Measurements from ENCODE around the gene PPP5C. TPM values are rescaled to one million over a fixed set of nuclear protein-coding genes. Genes with fewer than 3 reads are reported as not detected.
"Not testable (repeated sequence)": the region's sequence is repeated elsewhere in the genome, so short reads cannot be mapped to it uniquely, and the experiment has no call there.

PPP5C gene
- polyA plus RNA-seq, 1 donor from 2014 or later, result 99.3 TPM

DNA sequence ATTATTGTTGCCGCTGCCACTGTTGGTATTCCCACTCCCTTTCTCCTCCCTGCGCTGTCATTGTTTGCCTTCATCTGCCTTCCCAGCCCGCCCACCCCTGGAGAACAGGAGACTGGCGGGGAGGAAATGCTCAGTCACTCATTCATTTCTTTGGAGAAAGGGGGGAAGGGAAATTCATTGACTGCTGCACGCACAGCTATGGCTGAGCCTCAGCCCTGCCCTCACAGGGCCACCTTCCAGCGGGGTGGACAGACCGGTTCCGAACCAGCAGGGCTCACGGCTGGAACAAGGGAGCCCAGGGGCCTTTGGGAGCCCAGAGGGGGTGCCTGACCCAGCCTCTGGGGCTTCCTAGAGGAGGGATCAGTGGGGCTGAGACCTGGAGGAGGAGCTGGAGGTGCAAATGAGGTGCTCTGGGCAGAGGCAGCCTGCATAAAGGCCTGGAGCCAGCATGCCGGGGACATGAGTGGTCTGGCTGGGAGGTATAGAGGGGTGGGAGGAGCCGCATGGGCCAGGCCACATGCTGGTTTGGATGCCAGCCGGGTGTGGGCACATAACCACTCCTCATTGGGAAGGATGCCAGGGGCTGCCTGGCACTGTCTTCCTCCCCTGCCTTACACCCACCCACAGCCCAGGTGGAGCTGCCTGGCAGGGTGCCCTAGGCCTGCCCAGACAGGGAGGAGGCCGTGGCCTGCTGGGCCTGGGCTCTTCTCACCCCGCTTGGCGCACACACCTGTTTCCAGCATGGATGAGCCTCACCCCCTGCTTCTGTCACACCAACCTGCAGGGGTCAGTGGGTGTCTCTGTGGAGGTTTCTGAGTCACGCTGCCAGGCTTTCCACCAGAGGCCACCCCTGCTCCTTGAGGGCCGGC, 26.8 kb downstream of the PPP5C start:
- Histone ChIP-seq H3K4me2 (ENCODE audit: low read length) (no peak overlapping the region), H3K27ac (ENCODE audit: low read length) (no peak overlapping the region), H3K9ac (ENCODE audit: low read length) (no peak overlapping the region)

DNA sequence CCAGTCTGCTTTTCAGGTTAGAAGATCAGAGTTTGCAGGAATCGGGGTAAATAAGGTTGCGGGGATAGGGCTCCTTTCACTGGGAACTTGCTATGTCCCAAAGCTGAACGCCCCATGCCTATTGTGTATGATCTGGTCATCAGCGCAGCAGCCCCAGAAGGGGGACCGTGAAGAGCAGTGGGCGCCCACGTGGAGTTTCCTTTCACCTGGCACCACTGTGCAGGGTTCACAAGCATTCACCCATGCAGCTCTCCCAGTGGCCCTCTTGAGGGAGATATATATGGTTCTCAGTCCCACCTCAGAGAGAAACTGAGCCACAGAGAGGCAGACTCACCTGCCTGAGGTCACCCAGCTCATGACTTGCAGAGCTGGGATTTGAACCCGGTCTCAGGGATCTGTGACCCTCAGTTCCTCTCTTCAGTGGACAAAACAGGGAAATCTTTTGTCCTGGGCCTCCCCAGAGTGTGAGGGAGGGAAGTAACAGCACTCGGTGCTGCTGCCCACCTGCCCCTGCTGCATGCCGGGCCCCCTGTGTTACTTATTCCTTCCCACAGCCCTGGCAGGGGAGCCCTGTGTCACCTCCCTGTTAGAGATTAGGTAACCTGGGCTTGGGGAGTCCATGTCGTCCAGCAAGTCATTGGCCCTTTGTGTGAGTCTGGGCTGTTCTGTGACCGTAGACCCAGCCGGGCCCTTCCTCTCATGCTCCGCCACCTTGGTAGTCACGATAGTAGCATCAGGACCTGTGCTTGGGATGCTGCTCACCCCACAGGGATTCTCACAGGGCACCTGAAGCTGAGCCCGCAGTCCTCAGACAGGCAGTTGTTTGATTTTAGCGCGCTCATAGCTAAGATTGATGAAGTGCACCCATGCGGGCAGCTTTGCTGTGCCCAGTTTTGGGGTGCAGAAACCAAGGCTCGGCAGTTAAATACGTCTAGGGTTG, 27.9 kb downstream of the PPP5C start:
- H3K79me2 ChIP-seq (replicated peaks; ENCODE audit: insufficient read depth, low read length), result no peaks in the 10 kb centered on the region
- H3K27ac ChIP-seq (ENCODE audit: low read length), result no peak overlapping the region
- H3K9me2 ChIP-seq (ENCODE audit: insufficient read depth, low read length), result no peaks in the 10 kb centered on the region
- no peak overlapping the region for H3K9ac ChIP-seq (ENCODE audit: low read length)
- TF ChIP-seq TAF1 (IDR thresholded peaks at IDR 0.05; ENCODE audit: low read depth) (no peak), EP300 (conservative IDR thresholded peaks at IDR 0.05; ENCODE audit: poor library complexity, severe bottlenecking) (no peak), POLR2AphosphoS5 (IDR thresholded peaks at IDR 0.05) (no peak)
- no peaks in the 10 kb centered on the region for H3F3A ChIP-seq (ENCODE audit: insufficient read depth, low read length, poor library complexity, severe bottlenecking)
- H3K4me3 ChIP-seq (ENCODE audit: low read length), result no peak overlapping the region
- no peaks in the 10 kb centered on the region for H3K9me3 ChIP-seq (ENCODE audit: low read length)
- H3K36me3 ChIP-seq (ENCODE audit: insufficient read depth, low read length), result no peaks in the 10 kb centered on the region
- no peaks in the 10 kb centered on the region for H3K27me3 ChIP-seq (ENCODE audit: insufficient read depth, low read depth, low read length)
- H3K4me2 ChIP-seq (ENCODE audit: low read length), result no peak overlapping the region
- H2AFZ ChIP-seq (ENCODE audit: low read depth, low read length), result no peak overlapping the region
- H4K20me1 ChIP-seq (ENCODE audit: insufficient read depth), result no peaks in the 10 kb centered on the region

More for the DNA sequence above, 26.8 kb downstream of the PPP5C start:
- no peak for TF ChIP-seq POLR2AphosphoS5 (IDR thresholded peaks at IDR 0.05)
- TF ChIP-seq RAD21 (conservative IDR thresholded peaks at IDR 0.05), result no peak
- TF ChIP-seq, protein P1, sequence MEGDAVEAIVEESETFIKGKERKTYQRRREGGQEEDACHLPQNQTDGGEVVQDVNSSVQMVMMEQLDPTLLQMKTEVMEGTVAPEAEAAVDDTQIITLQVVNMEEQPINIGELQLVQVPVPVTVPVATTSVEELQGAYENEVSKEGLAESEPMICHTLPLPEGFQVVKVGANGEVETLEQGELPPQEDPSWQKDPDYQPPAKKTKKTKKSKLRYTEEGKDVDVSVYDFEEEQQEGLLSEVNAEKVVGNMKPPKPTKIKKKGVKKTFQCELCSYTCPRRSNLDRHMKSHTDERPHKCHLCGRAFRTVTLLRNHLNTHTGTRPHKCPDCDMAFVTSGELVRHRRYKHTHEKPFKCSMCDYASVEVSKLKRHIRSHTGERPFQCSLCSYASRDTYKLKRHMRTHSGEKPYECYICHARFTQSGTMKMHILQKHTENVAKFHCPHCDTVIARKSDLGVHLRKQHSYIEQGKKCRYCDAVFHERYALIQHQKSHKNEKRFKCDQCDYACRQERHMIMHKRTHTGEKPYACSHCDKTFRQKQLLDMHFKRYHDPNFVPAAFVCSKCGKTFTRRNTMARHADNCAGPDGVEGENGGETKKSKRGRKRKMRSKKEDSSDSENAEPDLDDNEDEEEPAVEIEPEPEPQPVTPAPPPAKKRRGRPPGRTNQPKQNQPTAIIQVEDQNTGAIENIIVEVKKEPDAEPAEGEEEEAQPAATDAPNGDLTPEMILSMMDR (IDR thresholded peaks at IDR 0.05; ENCODE audit: poor library complexity, severe bottlenecking), result no peak
- TF ChIP-seq MXI1 (conservative IDR thresholded peaks at IDR 0.05; ENCODE audit: poor library complexity, severe bottlenecking), result no peak
- TF ChIP-seq SMC3 (conservative IDR thresholded peaks at IDR 0.05; ENCODE audit: poor library complexity), result no peak
- no peak for TF ChIP-seq EP300 (conservative IDR thresholded peaks at IDR 0.05; ENCODE audit: poor library complexity, severe bottlenecking)
- TF ChIP-seq EZH2 (IDR thresholded peaks at IDR 0.05; ENCODE audit: borderline replicate concordance, insufficient read depth, low read length, poor library complexity, severe bottlenecking), result no peak
- TF ChIP-seq TAF1 (IDR thresholded peaks at IDR 0.05; ENCODE audit: low read depth), result no peak
- TF ChIP-seq, protein P2, sequence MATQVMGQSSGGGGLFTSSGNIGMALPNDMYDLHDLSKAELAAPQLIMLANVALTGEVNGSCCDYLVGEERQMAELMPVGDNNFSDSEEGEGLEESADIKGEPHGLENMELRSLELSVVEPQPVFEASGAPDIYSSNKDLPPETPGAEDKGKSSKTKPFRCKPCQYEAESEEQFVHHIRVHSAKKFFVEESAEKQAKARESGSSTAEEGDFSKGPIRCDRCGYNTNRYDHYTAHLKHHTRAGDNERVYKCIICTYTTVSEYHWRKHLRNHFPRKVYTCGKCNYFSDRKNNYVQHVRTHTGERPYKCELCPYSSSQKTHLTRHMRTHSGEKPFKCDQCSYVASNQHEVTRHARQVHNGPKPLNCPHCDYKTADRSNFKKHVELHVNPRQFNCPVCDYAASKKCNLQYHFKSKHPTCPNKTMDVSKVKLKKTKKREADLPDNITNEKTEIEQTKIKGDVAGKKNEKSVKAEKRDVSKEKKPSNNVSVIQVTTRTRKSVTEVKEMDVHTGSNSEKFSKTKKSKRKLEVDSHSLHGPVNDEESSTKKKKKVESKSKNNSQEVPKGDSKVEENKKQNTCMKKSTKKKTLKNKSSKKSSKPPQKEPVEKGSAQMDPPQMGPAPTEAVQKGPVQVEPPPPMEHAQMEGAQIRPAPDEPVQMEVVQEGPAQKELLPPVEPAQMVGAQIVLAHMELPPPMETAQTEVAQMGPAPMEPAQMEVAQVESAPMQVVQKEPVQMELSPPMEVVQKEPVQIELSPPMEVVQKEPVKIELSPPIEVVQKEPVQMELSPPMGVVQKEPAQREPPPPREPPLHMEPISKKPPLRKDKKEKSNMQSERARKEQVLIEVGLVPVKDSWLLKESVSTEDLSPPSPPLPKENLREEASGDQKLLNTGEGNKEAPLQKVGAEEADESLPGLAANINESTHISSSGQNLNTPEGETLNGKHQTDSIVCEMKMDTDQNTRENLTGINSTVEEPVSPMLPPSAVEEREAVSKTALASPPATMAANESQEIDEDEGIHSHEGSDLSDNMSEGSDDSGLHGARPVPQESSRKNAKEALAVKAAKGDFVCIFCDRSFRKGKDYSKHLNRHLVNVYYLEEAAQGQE (IDR thresholded peaks at IDR 0.05; ENCODE audit: borderline replicate concordance), result no peak
- Histone ChIP-seq H4K20me1 (ENCODE audit: insufficient read depth) (no peaks in the 10 kb centered on the region), H2AFZ (ENCODE audit: low read depth, low read length) (no peak overlapping the region), H3F3A (ENCODE audit: insufficient read depth, low read length, poor library complexity, severe bottlenecking) (no peaks in the 10 kb centered on the region), H3K9me2 (ENCODE audit: insufficient read depth, low read length) (no peaks in the 10 kb centered on the region), H3K79me2 (replicated peaks; ENCODE audit: insufficient read depth, low read length) (no peaks in the 10 kb centered on the region), H3K9me3 (ENCODE audit: low read length) (no peaks in the 10 kb centered on the region), H3K4me3 (ENCODE audit: low read length) (no peak overlapping the region), H3K27me3 (ENCODE audit: insufficient read depth, low read depth, low read length) (no peaks in the 10 kb centered on the region), H3K36me3 (ENCODE audit: insufficient read depth, low read length) (no peaks in the 10 kb centered on the region)

DNA sequence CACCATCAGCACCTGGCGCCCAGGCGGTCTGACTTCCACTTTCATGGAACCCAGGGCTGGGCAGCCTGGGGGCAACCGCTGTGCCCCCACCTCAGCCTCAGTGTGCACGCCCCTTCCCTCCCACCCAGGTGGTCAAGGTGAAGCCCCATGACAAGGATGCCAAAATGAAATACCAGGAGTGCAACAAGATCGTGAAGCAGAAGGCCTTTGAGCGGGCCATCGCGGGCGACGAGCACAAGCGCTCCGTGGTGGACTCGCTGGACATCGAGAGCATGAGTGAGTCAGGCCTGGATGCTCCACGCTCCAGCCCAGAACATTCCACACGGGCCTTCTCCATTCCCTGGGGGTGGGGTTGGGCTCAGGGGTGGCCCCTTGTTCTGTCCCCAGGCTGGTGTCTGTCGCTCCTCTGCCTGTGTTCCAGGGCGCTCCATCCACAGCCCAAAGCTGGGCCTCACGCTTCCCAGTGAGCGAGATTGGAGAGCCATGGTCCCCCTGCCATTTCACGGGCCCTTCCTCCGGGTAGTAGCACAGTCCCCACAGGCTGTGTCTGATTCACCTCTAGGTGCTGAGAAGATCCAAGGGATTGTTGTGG, 28.7 kb downstream of the PPP5C start:
- not testable (repeated sequence) for H3K9ac ChIP-seq (ENCODE audit: low read length); H4K20me1 ChIP-seq (ENCODE audit: insufficient read depth); H3K36me3 ChIP-seq (ENCODE audit: insufficient read depth, low read length); H2AFZ ChIP-seq (ENCODE audit: low read depth, low read length); H3K27me3 ChIP-seq (ENCODE audit: insufficient read depth, low read depth, low read length); H3F3A ChIP-seq (ENCODE audit: insufficient read depth, low read length, poor library complexity, severe bottlenecking); H3K4me3 ChIP-seq (ENCODE audit: low read length); H3K4me2 ChIP-seq (ENCODE audit: low read length); H3K9me2 ChIP-seq (ENCODE audit: insufficient read depth, low read length); H3K79me2 ChIP-seq (replicated peaks; ENCODE audit: insufficient read depth, low read length); H3K9me3 ChIP-seq (ENCODE audit: low read length); H3K27ac ChIP-seq (ENCODE audit: low read length)
